Endothelial cell of umbilical vein (primary cell): ENCODE measurements around the gene CABCOCO1. TPM values are rescaled to one million over a fixed set of nuclear protein-coding genes. Genes with fewer than 3 reads are reported as not detected.

Experiments used
- BruUV-seq: library from RNA; stranded (reverse); fragments of 400-500 nt; replicated peaks from 2 replicates; lab custom pipeline; 2021; lab: Mats Ljungman, UMichigan
- CTCF ChIA-PET: fragments of 300-600, 350-600 bp; sonication (Branson Sonifier 250); formaldehyde crosslinking; loops from one replicate; lab custom pipeline; 2021; ENCODE audit warnings: antibody characterized with exemption, inconsistent platforms; lab: Charles Lee
- POLR2A ChIA-PET: fragments of 300-600, 350-600 bp; sonication (Branson Sonifier 250); formaldehyde crosslinking; loops from one replicate; lab custom pipeline; 2021; ENCODE audit warnings: antibody characterized with exemption, inconsistent platforms; lab: Charles Lee
- DNase-seq: peaks from one replicate; pipeline ENCODE4 v3.0.0-alpha.2; 2011; ENCODE audit warnings: low read depth, low spot score
- FAIRE-seq: peaks from 2 replicates; lab custom pipeline; 2011; peaks lifted over from hg19 to GRCh38; lab: Jason Lieb, UNC
- H2AFZ ChIP-seq: 2 replicates; pipeline ENCODE4 v1.6.0; 2012; ENCODE audit warnings: low read depth, low read length, control low read depth, inconsistent platforms
- H3K27ac ChIP-seq: 2 replicates; pipeline ENCODE4 v1.5.1; 2011; ENCODE audit warnings: low read depth, mild to moderate bottlenecking, control low read depth, low read length, moderate library complexity; ENCODE audit not compliant: insufficient read depth
- H3K27me3 ChIP-seq, 2 experiments: 2 replicates each; pipeline versions ENCODE4 v1.6.0 to v1.6.1; 2011; ENCODE audit warnings: low read length in 2 of 2, mixed read lengths in 1 of 2; ENCODE audit not compliant: control insufficient read depth in 2 of 2, insufficient read depth in 2 of 2
- H3K36me3 ChIP-seq, 2 experiments: 2 replicates in 1 of 2; 3 replicates in 1 of 2; pipeline ENCODE4 v1.5.1; 2011; ENCODE audit warnings: low read length in 2 of 2, mild to moderate bottlenecking in 1 of 2, moderate library complexity in 1 of 2; ENCODE audit not compliant: control insufficient read depth in 2 of 2, insufficient read depth in 2 of 2; ENCODE audit errors: extremely low read depth in 1 of 2
- H3K4me1 ChIP-seq: 3 replicates; pipeline ENCODE4 v1.5.1; 2011; ENCODE audit warnings: mild to moderate bottlenecking, low read length; ENCODE audit not compliant: control insufficient read depth, insufficient read depth; ENCODE audit errors: extremely low read depth
- H3K4me2 ChIP-seq: 2 replicates; pipeline ENCODE4 v1.6.1; 2011; ENCODE audit warnings: low read length, control low read depth, mixed read lengths; ENCODE audit not compliant: insufficient read depth
- H3K4me3 ChIP-seq, 3 experiments: fragments of 200-600 bp in 1 of 3; sonication (generic), shearing (Covaris generic) in 1 of 3; replicated peaks in 1 of 3; 2 replicates each; pipeline ENCODE4 v1.5.1; 2011 to 2016; ENCODE audit warnings: control low read depth in 3 of 3, low read length in 3 of 3, mild to moderate bottlenecking in 2 of 3, inconsistent platforms in 1 of 3, low read depth in 1 of 3, moderate library complexity in 1 of 3; ENCODE audit not compliant: insufficient read depth in 1 of 3
- H3K79me2 ChIP-seq: 2 replicates; pipeline ENCODE4 v1.6.0; 2012; ENCODE audit warnings: low read length, inconsistent platforms; ENCODE audit not compliant: control insufficient read depth, insufficient read depth
- H3K9ac ChIP-seq: replicated peaks from 2 replicates; pipeline ENCODE3; 2011; ENCODE audit warnings: low read length, control low read depth; ENCODE audit not compliant: insufficient read depth; ENCODE audit errors: extremely low read depth
- H3K9me1 ChIP-seq: replicated peaks from 3 replicates; pipeline ENCODE4 v1.6.0; 2011; ENCODE audit warnings: mild to moderate bottlenecking, low read length; ENCODE audit not compliant: control insufficient read depth, insufficient read depth; ENCODE audit errors: extremely low read depth
- H3K9me3 ChIP-seq: replicated peaks from 2 replicates; pipeline ENCODE4 v1.5.1; 2012; ENCODE audit warnings: low read length, inconsistent platforms; ENCODE audit not compliant: control insufficient read depth, insufficient read depth
- H4K20me1 ChIP-seq: replicated peaks from 2 replicates; pipeline ENCODE3; 2011; ENCODE audit warnings: mild to moderate bottlenecking, low read length; ENCODE audit not compliant: control insufficient read depth, insufficient read depth; ENCODE audit errors: extremely low read depth
- CTCF ChIP-seq, 2 donors: IDR thresholded peaks; 1 replicate in 1 of 2; 2 replicates in 1 of 2; pipeline ENCODE4 v1.5.1; 2011; ENCODE audit warnings: low read length in 2 of 2, mild to moderate bottlenecking in 2 of 2, moderate library complexity in 2 of 2, control low read depth in 1 of 2, inconsistent platforms in 1 of 2, low read depth in 1 of 2; ENCODE audit not compliant: insufficient read depth in 1 of 2; ENCODE audit errors: extremely low read depth in 1 of 2
- EZH2 ChIP-seq: IDR thresholded peaks from 2 replicates; pipeline ENCODE4 v1.6.1; 2012; ENCODE audit warnings: borderline replicate concordance, low read depth, mild to moderate bottlenecking, moderate library complexity, low read length, inconsistent platforms; ENCODE audit not compliant: severe bottlenecking
- FOS ChIP-seq: IDR thresholded peaks from 2 replicates; pipeline ENCODE4 v1.6.1; 2011; ENCODE audit warnings: mild to moderate bottlenecking, low read length, moderate library complexity, borderline replicate concordance; ENCODE audit not compliant: insufficient read depth
- GATA2 ChIP-seq: IDR thresholded peaks from 2 replicates; pipeline ENCODE4 v1.7.0; 2011; ENCODE audit warnings: low read depth, mild to moderate bottlenecking, moderate library complexity, mixed read lengths, low read length; ENCODE audit not compliant: insufficient read length, insufficient read depth
- JUN ChIP-seq: IDR thresholded peaks from 2 replicates; pipeline ENCODE4 v1.6.1; 2011; ENCODE audit warnings: borderline replicate concordance, low read depth; ENCODE audit not compliant: insufficient read length, insufficient read depth
- MYC ChIP-seq: IDR thresholded peaks from one replicate; pipeline ENCODE4 v1.6.1; 2011; ENCODE audit warnings: mild to moderate bottlenecking, low read depth, low read length
- POLR2A ChIP-seq: IDR thresholded peaks from 2 replicates; pipeline ENCODE4 v1.6.1; 2012; ENCODE audit warnings: low read depth, mild to moderate bottlenecking, control low read depth, low read length
- POLR2AphosphoS5 ChIP-seq: IDR thresholded peaks from 2 replicates; pipeline ENCODE4 v1.6.1; 2012; ENCODE audit warnings: low read depth, mild to moderate bottlenecking, control low read depth, low read length, moderate library complexity; ENCODE audit not compliant: insufficient read depth
- dilution Hi-C: fragments of 300-500 bp; cut with MboI; formaldehyde crosslinking; loops from one replicate; pipeline ENCODE4 v1.15.0; 2019; ENCODE audit warnings: low sequenced_read_pairs; ENCODE audit not compliant: extremely low pct_ligation_motif_present
- intact Hi-C: fragments of 100-400 bp; cut with micrococcal nuclease; formaldehyde crosslinking; loops from one replicate; pipeline ENCODE4 v1.10.0; 2022
- polyA plus RNA-seq, 4 experiments: library from polyadenylated mRNA; depleted of rRNA in 3 of 4; stranded (reverse) in 3 of 4; unstranded in 1 of 4; fragments of >200 nt; gene quantifications; 2 replicates each; pipeline versions ENCODE4 v1.2.1 to v1.2.3, GENCODE V29; 2011 to 2012; ENCODE audit warnings: missing spikeins in 1 of 4
- total RNA-seq: library from RNA; stranded (reverse); gene quantifications from 2 replicates; pipeline ENCODE4 v1.2.3, GENCODE V29; 2021
- TF ChIP-seq, protein P1 (sequence below): IDR thresholded peaks from 2 replicates; pipeline ENCODE4 v1.6.1; 2011; ENCODE audit not compliant: insufficient read depth, insufficient read length

The CABCOCO1 gene
- total and polyA plus RNA-seq, 2 donors (not counting 3 experiments of a cell fraction or from before 2014, with no cell fraction given), result 0.06 to 1.3 TPM

- ChIA-PET POLR2A (no interaction called here), CTCF (interaction anchor here (0.8 to 2.5 kb wide), 3 partner anchors 12 to 89 kb away, joined by 3 to 7 read pairs (median 3); no protein-coding TSS in a partner anchor)
- TF ChIP-seq CTCF (IDR thresholded peaks at IDR 0.05; ENCODE audit: extremely low read depth in 1 of 2, insufficient read depth in 1 of 2, low read depth in 1 of 2, low read length in 2 of 2) (no peak), MYC (no peak), FOS (no peak), GATA2 (no peak), POLR2A (no peak), JUN (no peak), POLR2AphosphoS5 (no peak), EZH2 (no peak)
- TF ChIP-seq, protein P1, sequence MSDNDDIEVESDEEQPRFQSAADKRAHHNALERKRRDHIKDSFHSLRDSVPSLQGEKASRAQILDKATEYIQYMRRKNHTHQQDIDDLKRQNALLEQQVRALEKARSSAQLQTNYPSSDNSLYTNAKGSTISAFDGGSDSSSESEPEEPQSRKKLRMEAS, result no peak
- peak; percentile 26 for FAIRE-seq
- H4K20me1 ChIP-seq, result no peaks in the 10 kb centered on the region
- no peak overlapping the region for H3K27ac ChIP-seq
- no peak overlapping the region for H3K4me3 ChIP-seq
- H2AFZ ChIP-seq, result no peak overlapping the region
- no peaks in the 10 kb centered on the region for H3K36me3 ChIP-seq
- no peaks in the 10 kb centered on the region for H3K9me1 ChIP-seq
- no TSS peak for BruUV-seq
- no peak for DNase-seq
- dilution Hi-C loops, result no loop called here
- H3K27me3 ChIP-seq, result no peaks in the 10 kb centered on the region
- intact Hi-C loops, result no loop called here
- H3K4me2 ChIP-seq, result no peak overlapping the region
- H3K9ac ChIP-seq, result no peak overlapping the region
- H3K9me3 ChIP-seq, result no peaks in the 10 kb centered on the region
- no peaks in the 10 kb centered on the region for H3K79me2 ChIP-seq
- peaks cover 9% of the 10 kb centered on the region for H3K4me1 ChIP-seq
Measured at GRCh38 chr10:61784354-61785133, 121.8 kb downstream of the CABCOCO1 start.
